Effector memory CD4-positive, alpha-beta T cell (primary cell): ENCODE data around the gene MBP.
A peak's percentile ranks its signal among the peaks of the same experiment; 100 is the strongest.

Experiments used
- DNase-seq, 3 donors: peaks; one replicate each; pipeline ENCODE4 v3.0.0-alpha.2; 2020
- H3K27ac ChIP-seq: 2 replicates; pipeline ENCODE4 v1.7.0; 2013; ENCODE audit warnings: mild to moderate bottlenecking, low read length, moderate library complexity; ENCODE audit not compliant: insufficient read depth, poor library complexity, severe bottlenecking
- H3K27me3 ChIP-seq: replicated peaks from 2 replicates; pipeline ENCODE4 v1.7.0; 2013; ENCODE audit warnings: mild to moderate bottlenecking, low read length; ENCODE audit not compliant: insufficient read depth, control insufficient read depth, poor library complexity, severe bottlenecking
- H3K36me3 ChIP-seq: 2 replicates; pipeline ENCODE4 v1.7.0; 2013; ENCODE audit warnings: mild to moderate bottlenecking, low read length, moderate library complexity; ENCODE audit not compliant: control insufficient read depth, insufficient read depth
- H3K4me1 ChIP-seq: 2 replicates; pipeline ENCODE4 v1.7.0; 2013; ENCODE audit warnings: low read length, mild to moderate bottlenecking; ENCODE audit not compliant: control insufficient read depth, insufficient read depth, poor library complexity, severe bottlenecking
- H3K4me3 ChIP-seq: 2 replicates; pipeline ENCODE4 v1.7.0; 2013; ENCODE audit warnings: low read length, low read depth, mild to moderate bottlenecking; ENCODE audit not compliant: insufficient read depth, poor library complexity, severe bottlenecking
- H3K9me3 ChIP-seq: 2 replicates; pipeline ENCODE4 v1.7.0; 2013; ENCODE audit warnings: mild to moderate bottlenecking, low read length, moderate library complexity; ENCODE audit not compliant: control insufficient read depth

MBP gene

DNA sequence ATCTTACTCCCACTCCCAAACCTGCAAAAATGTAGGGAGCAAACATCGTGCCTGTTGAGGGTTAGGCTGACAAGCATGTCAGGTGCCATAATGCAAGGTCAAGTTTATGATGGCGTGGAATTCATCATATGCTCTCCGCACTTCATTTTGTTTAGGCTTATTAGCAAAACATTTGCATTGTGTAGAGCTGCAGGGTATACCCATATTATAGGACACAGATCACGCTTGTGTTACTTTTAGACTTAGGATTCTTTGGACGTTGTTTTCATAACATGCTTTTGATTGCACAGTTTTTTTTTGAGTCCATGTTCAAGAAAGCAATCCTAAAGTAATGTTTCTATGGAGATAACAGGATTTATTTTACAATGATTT lies 22.9 kb downstream of the MBP start:
- Histone ChIP-seq H3K4me1 (peaks cover 54% of the 10 kb centered on the region), H3K4me3 (no peak overlapping the region), H3K27ac (no peak overlapping the region), H3K9me3 (no peaks in the 10 kb centered on the region), H3K27me3 (no peaks in the 10 kb centered on the region), H3K36me3 (peaks cover 32% of the 10 kb centered on the region)
- no peak for DNase-seq

GRCh38 chr18:77108821-77109647 lies 23.5 kb downstream of the MBP start:
- DNase-seq = no peak
- H3K27ac ChIP-seq = peak overlapping the region; percentile 76
- H3K9me3 ChIP-seq = no peaks in the 10 kb centered on the region
- H3K4me3 ChIP-seq = no peak overlapping the region
- peaks cover 29% of the 10 kb centered on the region for H3K36me3 ChIP-seq
- H3K4me1 ChIP-seq = peaks cover 60% of the 10 kb centered on the region
- no peaks in the 10 kb centered on the region for H3K27me3 ChIP-seq

DNA sequence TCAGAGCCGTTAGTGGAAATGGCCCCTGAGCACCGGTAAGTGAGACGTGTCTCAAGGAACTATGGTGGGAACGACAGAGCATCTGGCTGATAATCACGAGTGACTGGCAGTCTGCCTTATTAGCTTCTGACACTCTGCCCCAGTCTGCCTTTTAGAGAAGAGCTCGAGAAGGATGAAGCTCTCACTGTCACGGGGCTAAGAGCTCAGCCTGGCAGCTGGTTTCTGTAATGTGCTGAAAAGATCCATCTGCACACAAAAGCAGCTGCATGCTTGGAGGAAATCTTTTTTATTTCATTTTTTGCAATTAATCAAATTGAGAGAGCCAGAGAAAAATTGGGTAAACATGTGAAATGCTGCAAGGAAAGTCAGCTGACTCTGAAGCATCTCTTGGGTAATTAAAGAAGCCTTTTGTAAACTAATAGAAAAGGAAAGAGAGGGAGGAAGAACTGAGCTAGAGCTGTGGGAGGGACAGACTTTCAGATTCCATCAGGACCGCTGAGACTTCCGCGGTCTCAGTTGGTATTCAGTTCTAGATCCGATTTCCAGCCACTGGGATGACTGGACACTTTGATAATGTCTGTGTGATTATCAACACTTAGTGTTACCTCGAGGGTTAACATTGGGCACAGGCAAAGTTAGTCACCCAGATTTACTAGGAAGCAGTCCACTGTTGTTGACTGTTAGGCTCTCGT lies 24.4 kb downstream of the MBP start:
- peak overlapping the region; percentile 76 for H3K27ac ChIP-seq
- H3K27me3 ChIP-seq = no peaks in the 10 kb centered on the region
- H3K4me1 ChIP-seq = peaks cover 69% of the 10 kb centered on the region
- DNase-seq = no peak
- no peaks in the 10 kb centered on the region for H3K9me3 ChIP-seq
- no peak overlapping the region for H3K4me3 ChIP-seq
- peaks cover 28% of the 10 kb centered on the region for H3K36me3 ChIP-seq

DNA sequence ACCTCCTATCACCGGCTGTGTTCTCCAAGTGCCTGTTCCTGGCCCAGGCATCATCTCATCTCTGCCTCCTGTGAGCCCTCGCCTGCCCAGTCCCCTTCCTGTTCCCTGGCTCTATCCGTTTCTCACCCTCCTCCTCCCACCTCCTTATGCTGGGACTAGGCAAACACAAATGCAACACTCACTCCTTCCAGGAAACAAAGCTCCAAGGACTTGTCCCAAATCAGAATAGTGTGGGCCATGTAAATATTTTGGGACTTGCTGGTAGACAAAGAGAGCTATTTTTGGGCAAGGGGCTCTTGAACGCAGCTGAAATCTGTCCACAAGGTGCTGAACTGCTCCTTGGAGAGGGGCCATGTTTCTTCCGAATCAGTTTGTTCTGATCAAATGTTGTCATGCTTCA lies 25.3 kb downstream of the MBP start:
- Histone ChIP-seq H3K27me3 (no peaks in the 10 kb centered on the region), H3K9me3 (no peaks in the 10 kb centered on the region), H3K4me1 (peaks cover 76% of the 10 kb centered on the region), H3K4me3 (no peak overlapping the region), H3K27ac (peak overlapping the region; percentile 76), H3K36me3 (peaks cover 21% of the 10 kb centered on the region)
- DNase-seq = no peak

DNA sequence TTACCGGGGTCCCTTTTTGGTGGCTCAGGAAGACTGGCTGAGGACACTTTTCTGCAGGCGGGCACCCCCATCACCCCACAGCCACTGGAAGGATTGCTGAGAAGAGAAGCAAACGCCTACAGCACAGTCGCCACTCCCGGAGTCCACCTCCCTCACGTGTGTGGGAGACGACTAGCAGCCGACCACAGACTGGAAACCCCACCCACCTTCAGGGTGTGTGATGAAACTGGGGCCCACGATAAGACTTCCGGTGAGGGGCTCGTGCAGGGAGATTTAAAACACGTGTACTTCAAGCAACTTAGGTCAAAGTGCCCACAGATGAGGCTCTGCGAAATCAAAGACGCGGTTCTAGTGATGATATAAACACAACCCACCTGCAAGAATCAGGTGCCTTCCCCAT lies 26.3 kb downstream of the MBP start:
- Histone ChIP-seq H3K27me3 (no peaks in the 10 kb centered on the region), H3K36me3 (peaks cover 16% of the 10 kb centered on the region), H3K4me3 (peak overlapping the region; percentile 13), H3K27ac (peak overlapping the region; percentile 76), H3K9me3 (no peaks in the 10 kb centered on the region), H3K4me1 (peaks cover 82% of the 10 kb centered on the region)
- DNase-seq = peak; percentile 69 to 79 (median 75)

GRCh38 chr18:77105680-77106079 lies 26.9 kb downstream of the MBP start:
- DNase-seq = no peak
- peaks cover 12% of the 10 kb centered on the region for H3K36me3 ChIP-seq
- H3K4me1 ChIP-seq = peaks cover 82% of the 10 kb centered on the region
- H3K9me3 ChIP-seq = no peaks in the 10 kb centered on the region
- peak overlapping the region; percentile 20 for H3K4me3 ChIP-seq
- peak overlapping the region; percentile 76 for H3K27ac ChIP-seq
- H3K27me3 ChIP-seq = no peaks in the 10 kb centered on the region

- H3K4me3 ChIP-seq = peak overlapping the region; percentile 20
- no peaks in the 10 kb centered on the region for H3K27me3 ChIP-seq
- H3K36me3 ChIP-seq = peaks cover 12% of the 10 kb centered on the region
- peaks cover 88% of the 10 kb centered on the region for H3K4me1 ChIP-seq
- DNase-seq = no peak
- peak overlapping the region; percentile 76 for H3K27ac ChIP-seq
- H3K9me3 ChIP-seq = no peaks in the 10 kb centered on the region
These were observed 27.6 kb downstream of the MBP start for GRCh38 chr18:77105028-77105427.

DNA sequence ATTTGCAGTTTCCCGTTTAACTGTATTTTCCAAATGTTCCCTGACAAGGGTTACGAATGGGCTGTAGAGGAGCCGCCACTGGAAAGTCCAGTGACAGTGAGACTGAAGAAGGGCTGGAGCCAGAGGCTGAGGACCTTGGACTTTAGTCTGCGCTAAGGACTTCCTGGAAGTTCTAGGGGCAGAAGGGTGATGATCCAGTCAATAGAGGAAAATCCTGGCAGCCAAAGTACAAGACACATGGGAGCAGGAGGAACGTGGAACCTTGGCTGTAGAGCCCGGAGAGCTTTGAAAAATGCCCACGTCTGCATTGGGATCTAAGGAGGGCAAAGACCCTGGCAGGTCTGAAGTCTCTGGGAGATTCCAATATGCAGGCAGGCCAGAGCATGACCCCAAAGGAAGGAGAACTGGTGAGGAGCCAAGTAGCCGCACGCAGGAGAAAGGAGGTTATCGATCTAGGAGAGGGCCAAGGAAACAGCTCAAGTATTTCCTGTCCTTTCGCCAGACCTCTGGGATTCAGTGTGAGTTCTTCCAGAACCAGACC lies 28.5 kb downstream of the MBP start:
- H3K4me3 ChIP-seq = no peak overlapping the region
- no peak for DNase-seq
- no peaks in the 10 kb centered on the region for H3K9me3 ChIP-seq
- H3K27me3 ChIP-seq = no peaks in the 10 kb centered on the region
- peaks cover 94% of the 10 kb centered on the region for H3K4me1 ChIP-seq
- peak overlapping the region; percentile 76 for H3K27ac ChIP-seq
- peaks cover 12% of the 10 kb centered on the region for H3K36me3 ChIP-seq

DNA sequence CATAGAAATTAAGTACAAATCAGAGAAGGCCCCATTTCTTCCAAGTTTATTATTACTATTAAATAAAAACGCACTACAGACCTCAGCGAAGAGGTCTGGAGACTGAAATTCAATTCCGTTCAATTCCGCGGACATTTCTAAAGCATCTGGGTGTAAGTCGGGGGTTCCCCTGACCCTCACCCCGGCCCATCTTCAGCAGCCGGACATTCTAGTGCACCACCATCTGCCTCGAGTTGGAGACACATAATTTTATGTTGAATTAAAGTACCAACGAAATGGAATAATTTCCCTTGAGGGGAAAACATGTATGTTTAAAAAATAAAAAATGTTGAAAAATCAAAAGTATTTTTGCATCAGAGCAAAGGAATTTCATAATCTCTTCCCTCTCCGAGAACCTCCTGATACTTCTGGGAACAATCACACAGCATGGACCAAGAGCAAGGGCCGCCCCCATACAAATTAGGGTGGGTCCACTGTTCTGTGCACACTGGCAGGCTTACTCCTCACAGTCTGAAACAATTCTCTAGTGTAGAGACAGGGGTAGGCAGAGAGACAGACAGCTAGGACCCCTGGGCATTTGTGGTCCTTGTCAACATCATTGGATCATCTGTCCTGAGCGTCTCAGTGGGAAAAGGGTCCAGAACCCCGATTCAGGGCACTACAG lies 29.3 kb downstream of the MBP start:
- H3K4me1 ChIP-seq = peaks cover 94% of the 10 kb centered on the region

More for the DNA sequence above, 29.3 kb downstream of the MBP start:
- H3K27ac ChIP-seq = peak overlapping the region; percentile 83
- H3K4me3 ChIP-seq = no peak overlapping the region
- H3K9me3 ChIP-seq = no peaks in the 10 kb centered on the region
- DNase-seq = no peak
- no peaks in the 10 kb centered on the region for H3K27me3 ChIP-seq
- peaks cover 12% of the 10 kb centered on the region for H3K36me3 ChIP-seq
